Activated T-cell treated with anti-CD3 and anti-CD28 coated beads, Interleukin-2, amount 50 U/mL, for 24 hours (primary cell): ENCODE measurements around the gene FILIP1L.

Source experiments
- DNase-seq: peaks from one replicate; pipeline ENCODE4 v3.0.0-alpha.2; 2020
- H3K27ac Mint-ChIP-seq: 2 replicates; pipeline ENCODE4 v1.8.0; 2020; ENCODE audit warnings: mild to moderate bottlenecking, mixed read lengths
- H3K27me3 Mint-ChIP-seq: 2 replicates; pipeline ENCODE4 v1.8.0; 2020; ENCODE audit warnings: mixed read lengths
- H3K36me3 Mint-ChIP-seq: 2 replicates; pipeline ENCODE4 v1.8.0; 2020; ENCODE audit warnings: low read depth, mixed read lengths
- H3K4me1 Mint-ChIP-seq: 2 replicates; pipeline ENCODE4 v1.8.0; 2020; ENCODE audit warnings: low read depth, mixed read lengths
- H3K4me3 Mint-ChIP-seq: 2 replicates; pipeline ENCODE4 v1.8.0; 2020; ENCODE audit warnings: mild to moderate bottlenecking, moderate library complexity, mixed read lengths
- H3K9me3 Mint-ChIP-seq: 2 replicates; pipeline ENCODE4 v1.8.0; 2020; ENCODE audit warnings: mixed read lengths

The FILIP1L gene

GRCh38 chr3:100001526-100002270 is 112.6 kb downstream of the FILIP1L start:
- H3K27me3 Mint-ChIP-seq, result no peaks in the 10 kb centered on the region
- peaks cover 7% of the 10 kb centered on the region for H3K36me3 Mint-ChIP-seq
- no peak for DNase-seq
- no peak overlapping the region for H3K4me3 Mint-ChIP-seq
- H3K4me1 Mint-ChIP-seq, result peaks cover 11% of the 10 kb centered on the region
- H3K27ac Mint-ChIP-seq, result no peak overlapping the region
- no peaks in the 10 kb centered on the region for H3K9me3 Mint-ChIP-seq

- Mint-ChIP-seq H3K4me3 (no peak overlapping the region), H3K27ac (no peak overlapping the region), H3K36me3 (peaks cover 13% of the 10 kb centered on the region), H3K27me3 (no peaks in the 10 kb centered on the region), H3K4me1 (peaks cover 14% of the 10 kb centered on the region), H3K9me3 (peaks cover 5% of the 10 kb centered on the region)
- DNase-seq, result no peak
These were observed 113.2 kb downstream of the FILIP1L start for GRCh38 chr3:100001083-100001482.

GRCh38 chr3:99999536-99999935 is 114.8 kb downstream of the FILIP1L start:
- Mint-ChIP-seq H3K36me3 (peaks cover 26% of the 10 kb centered on the region), H3K27ac (no peak overlapping the region), H3K9me3 (peaks cover 8% of the 10 kb centered on the region), H3K4me3 (no peak overlapping the region), H3K27me3 (no peaks in the 10 kb centered on the region), H3K4me1 (peaks cover 12% of the 10 kb centered on the region)
- no peak for DNase-seq

GRCh38 chr3:99997293-99997692 is 117.0 kb downstream of the FILIP1L start:
- peaks cover 42% of the 10 kb centered on the region for H3K36me3 Mint-ChIP-seq
- no peak overlapping the region for H3K4me3 Mint-ChIP-seq
- peaks cover 3% of the 10 kb centered on the region for H3K4me1 Mint-ChIP-seq
- no peak for DNase-seq
- no peak overlapping the region for H3K27ac Mint-ChIP-seq
- peaks cover 30% of the 10 kb centered on the region for H3K9me3 Mint-ChIP-seq
- H3K27me3 Mint-ChIP-seq, result no peaks in the 10 kb centered on the region

GRCh38 chr3:99990179-99990578 is 124.1 kb downstream of the FILIP1L start:
- peaks cover 22% of the 10 kb centered on the region for H3K9me3 Mint-ChIP-seq
- H3K36me3 Mint-ChIP-seq, result peaks cover 33% of the 10 kb centered on the region
- H3K27ac Mint-ChIP-seq, result no peak overlapping the region
- no peak overlapping the region for H3K4me3 Mint-ChIP-seq
- no peak for DNase-seq
- H3K27me3 Mint-ChIP-seq, result no peaks in the 10 kb centered on the region
- no peaks in the 10 kb centered on the region for H3K4me1 Mint-ChIP-seq

GRCh38 chr3:99984668-99985067 is 129.6 kb downstream of the FILIP1L start:
- Mint-ChIP-seq H3K9me3 (no peaks in the 10 kb centered on the region), H3K36me3 (peaks cover 13% of the 10 kb centered on the region), H3K27ac (no peak overlapping the region), H3K4me1 (no peaks in the 10 kb centered on the region), H3K27me3 (no peaks in the 10 kb centered on the region), H3K4me3 (no peak overlapping the region)
- DNase-seq, result no peak

GRCh38 chr3:99984139-99984538 is 130.2 kb downstream of the FILIP1L start:
- no peak overlapping the region for H3K4me3 Mint-ChIP-seq
- no peaks in the 10 kb centered on the region for H3K9me3 Mint-ChIP-seq
- DNase-seq, result no peak
- H3K36me3 Mint-ChIP-seq, result peaks cover 13% of the 10 kb centered on the region
- H3K27me3 Mint-ChIP-seq, result no peaks in the 10 kb centered on the region
- no peaks in the 10 kb centered on the region for H3K4me1 Mint-ChIP-seq
- H3K27ac Mint-ChIP-seq, result no peak overlapping the region

- peaks cover 17% of the 10 kb centered on the region for H3K36me3 Mint-ChIP-seq
- no peak for DNase-seq
- H3K27ac Mint-ChIP-seq, result no peak overlapping the region
- no peaks in the 10 kb centered on the region for H3K27me3 Mint-ChIP-seq
- no peaks in the 10 kb centered on the region for H3K4me1 Mint-ChIP-seq
- no peaks in the 10 kb centered on the region for H3K9me3 Mint-ChIP-seq
- no peak overlapping the region for H3K4me3 Mint-ChIP-seq
These were observed 131.7 kb downstream of the FILIP1L start for GRCh38 chr3:99982650-99983049.

DNA sequence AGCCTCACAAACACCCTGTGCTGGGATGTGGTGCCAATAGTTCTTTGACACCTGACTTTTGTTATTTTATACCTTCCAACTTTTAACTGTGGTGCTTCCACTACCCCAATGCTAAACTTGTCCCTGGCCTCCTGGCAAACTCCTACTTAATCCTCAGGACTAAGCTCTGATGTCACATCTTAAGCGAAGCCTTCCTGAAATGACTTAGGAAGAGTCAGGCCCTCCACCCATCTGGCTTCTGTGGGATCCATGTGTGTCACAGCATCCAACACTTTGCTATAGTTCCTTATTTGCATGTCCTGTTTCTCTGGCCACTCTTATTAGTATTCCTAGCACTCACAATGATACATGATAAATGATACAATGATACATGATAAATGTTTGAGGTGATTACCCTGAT is 133.2 kb downstream of the FILIP1L start:
- H3K36me3 Mint-ChIP-seq, result peaks cover 24% of the 10 kb centered on the region
- no peak overlapping the region for H3K27ac Mint-ChIP-seq
- no peak overlapping the region for H3K4me3 Mint-ChIP-seq
- no peaks in the 10 kb centered on the region for H3K9me3 Mint-ChIP-seq
- H3K27me3 Mint-ChIP-seq, result no peaks in the 10 kb centered on the region
- H3K4me1 Mint-ChIP-seq, result no peaks in the 10 kb centered on the region
- no peak for DNase-seq

GRCh38 chr3:99980606-99981005 is 133.7 kb downstream of the FILIP1L start:
- H3K27ac Mint-ChIP-seq, result no peak overlapping the region
- H3K27me3 Mint-ChIP-seq, result no peaks in the 10 kb centered on the region
- DNase-seq, result no peak
- H3K4me1 Mint-ChIP-seq, result no peaks in the 10 kb centered on the region
- no peak overlapping the region for H3K4me3 Mint-ChIP-seq
- peaks cover 23% of the 10 kb centered on the region for H3K36me3 Mint-ChIP-seq
- H3K9me3 Mint-ChIP-seq, result no peaks in the 10 kb centered on the region

GRCh38 chr3:99978221-99978620 is 136.1 kb downstream of the FILIP1L start:
- Mint-ChIP-seq H3K27ac (no peak overlapping the region), H3K4me1 (no peaks in the 10 kb centered on the region), H3K9me3 (peaks cover 2% of the 10 kb centered on the region), H3K4me3 (no peak overlapping the region), H3K27me3 (no peaks in the 10 kb centered on the region), H3K36me3 (peaks cover 27% of the 10 kb centered on the region)
- no peak for DNase-seq

GRCh38 chr3:99976584-99976983 is 137.7 kb downstream of the FILIP1L start:
- Mint-ChIP-seq H3K9me3 (peaks cover 2% of the 10 kb centered on the region), H3K27me3 (no peaks in the 10 kb centered on the region)

DNA sequence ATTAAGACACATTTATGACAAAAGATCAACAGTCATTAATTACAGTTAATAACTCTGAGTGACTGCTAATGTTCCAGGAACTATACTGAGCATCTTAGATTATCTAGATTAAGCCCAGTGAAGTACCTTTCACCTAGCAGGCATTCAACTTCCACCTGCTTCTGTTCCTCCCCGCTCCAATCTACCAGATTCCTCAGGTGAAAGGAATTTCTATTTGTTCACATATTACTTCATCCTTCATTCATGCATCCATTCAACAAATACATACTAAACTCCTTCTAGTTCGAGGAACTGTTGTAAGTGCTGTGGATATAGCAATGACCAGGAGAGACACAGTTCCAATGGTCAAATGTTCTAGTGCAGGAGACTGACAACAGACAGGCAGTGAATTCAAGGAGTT is 139.3 kb downstream of the FILIP1L start:
- Mint-ChIP-seq H3K27ac (no peak overlapping the region), H3K4me1 (peaks cover 7% of the 10 kb centered on the region), H3K4me3 (no peak overlapping the region), H3K9me3 (peaks cover 2% of the 10 kb centered on the region), H3K36me3 (peaks cover 27% of the 10 kb centered on the region), H3K27me3 (no peaks in the 10 kb centered on the region)
- DNase-seq, result no peak

More at GRCh38 chr3:99976584-99976983, 137.7 kb downstream of the FILIP1L start:
- DNase-seq, result no peak
- Mint-ChIP-seq H3K27ac (no peak overlapping the region), H3K4me1 (no peaks in the 10 kb centered on the region), H3K36me3 (peaks cover 27% of the 10 kb centered on the region), H3K4me3 (no peak overlapping the region)

DNA sequence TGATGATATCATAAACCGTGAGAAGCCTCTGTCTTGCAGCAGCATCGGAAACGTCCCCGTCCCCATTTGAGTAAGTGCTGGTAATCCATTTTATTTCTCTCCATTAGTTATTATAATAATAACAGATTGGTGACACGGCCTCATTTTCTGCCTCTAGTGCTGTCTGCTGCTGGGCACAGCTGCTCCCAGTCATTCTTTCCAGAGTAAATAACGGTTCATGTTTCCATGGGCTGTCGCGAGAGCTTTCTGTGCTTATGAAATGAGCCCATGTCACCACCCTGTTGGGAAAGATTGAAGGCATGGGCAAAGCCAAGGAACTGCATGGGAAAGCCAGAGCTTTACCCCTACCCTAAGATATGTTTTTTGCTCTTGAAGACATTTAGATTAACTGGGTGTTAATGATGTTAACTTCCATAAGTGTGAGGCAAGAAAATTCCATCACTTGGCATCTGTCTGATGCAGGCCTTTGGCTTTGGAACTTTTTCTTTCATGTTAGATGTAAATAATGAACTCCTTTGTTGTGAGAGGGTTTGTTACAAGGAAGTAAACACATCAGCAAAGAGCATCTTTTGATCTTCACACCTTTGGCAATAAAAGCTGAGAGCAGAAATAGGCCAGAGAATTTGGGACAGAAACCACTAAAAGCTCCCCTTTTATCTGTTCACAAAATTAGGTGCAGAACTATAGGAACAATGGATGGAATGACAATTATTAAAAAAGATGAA is 141.8 kb downstream of the FILIP1L start:
- DNase-seq, result no peak
- Mint-ChIP-seq H3K27me3 (no peaks in the 10 kb centered on the region), H3K27ac (no peak overlapping the region), H3K36me3 (peaks cover 23% of the 10 kb centered on the region), H3K4me1 (peaks cover 23% of the 10 kb centered on the region), H3K4me3 (no peak overlapping the region), H3K9me3 (peaks cover 2% of the 10 kb centered on the region)

DNA sequence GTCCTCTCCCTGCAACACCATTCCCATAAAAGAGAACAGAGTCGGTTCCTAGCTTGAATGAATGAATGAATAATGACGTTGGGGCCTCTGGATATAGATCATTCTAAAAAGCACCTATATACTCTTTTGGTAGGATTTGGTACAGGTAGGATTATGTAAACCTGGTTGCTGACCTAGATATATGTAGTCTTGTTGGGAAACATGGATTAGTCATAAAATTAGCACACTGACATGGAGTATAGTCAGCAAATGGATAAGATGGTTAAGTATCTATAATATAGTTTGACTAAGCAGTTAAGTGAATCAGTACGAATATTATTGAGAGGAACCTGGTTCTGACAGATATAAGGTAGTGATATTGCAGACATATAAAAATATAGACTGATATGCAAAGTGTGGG is 142.5 kb downstream of the FILIP1L start:
- Mint-ChIP-seq H3K36me3 (peaks cover 25% of the 10 kb centered on the region), H3K4me3 (no peak overlapping the region), H3K27ac (no peak overlapping the region), H3K4me1 (peaks cover 23% of the 10 kb centered on the region), H3K9me3 (peaks cover 2% of the 10 kb centered on the region), H3K27me3 (no peaks in the 10 kb centered on the region)
- no peak for DNase-seq
